Measurements from ENCODE around the gene LY6G6F. TPM values are rescaled to one million over a fixed set of nuclear protein-coding genes. Genes with fewer than 3 reads are reported as not detected.

The LY6G6F gene
- total RNA-seq, 1 donor from 2014 or later: not detected

DNA sequence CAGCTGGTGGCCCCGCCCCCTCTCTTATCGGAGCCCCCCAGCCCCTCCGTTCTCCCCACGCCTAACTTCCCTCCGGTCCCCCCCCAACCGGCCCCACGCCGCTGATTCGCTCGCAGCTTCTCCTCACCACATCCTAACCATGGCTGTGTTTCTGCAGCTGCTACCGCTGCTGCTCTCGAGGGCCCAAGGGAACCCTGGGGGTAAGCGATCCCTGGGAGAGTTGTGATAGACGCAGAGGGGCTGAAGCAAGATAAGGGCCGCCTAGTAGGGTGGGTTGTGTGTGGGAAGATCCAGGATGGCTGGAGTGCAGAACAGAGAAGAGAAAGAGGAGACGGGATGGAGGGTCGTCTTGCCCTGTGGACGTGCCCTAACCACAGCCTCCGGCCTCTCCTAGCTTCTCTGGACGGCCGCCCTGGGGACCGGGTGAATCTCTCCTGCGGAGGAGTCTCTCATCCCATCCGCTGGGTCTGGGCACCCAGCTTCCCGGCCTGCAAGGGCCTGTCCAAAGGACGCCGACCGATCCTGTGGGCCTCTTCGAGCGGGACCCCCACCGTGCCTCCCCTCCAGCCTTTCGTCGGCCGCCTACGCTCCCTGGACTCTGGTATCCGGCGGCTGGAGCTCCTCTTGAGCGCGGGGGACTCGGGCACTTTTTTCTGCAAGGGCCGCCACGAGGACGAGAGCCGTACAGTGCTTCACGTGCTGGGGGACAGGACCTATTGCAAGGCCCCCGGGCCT lies 16.7 kb downstream of the LY6G6F start, which contains the start of gene MPIG6B:
MPIG6B (plus strand) TSS at position 129 of the 735 bp plus-strand sequence; CDS start at position 140, 11 bp downstream.
- no peak within 1 kb of the TSS for H3K9ac ChIP-seq (ENCODE audit: low read depth in 1 of 3, low read length in 3 of 3)
- H3K27me3 ChIP-seq (ENCODE audit: control insufficient read depth in 3 of 3, insufficient read depth in 3 of 3, low read length in 3 of 3): no peaks in the 10 kb centered on the region
- H3K36me3 ChIP-seq (ENCODE audit: control insufficient read depth in 3 of 3, insufficient read depth in 3 of 3, low read length in 3 of 3): peaks cover 9 to 15% (median 10%) of the 10 kb centered on the region in 3 donors
- H3K4me3 ChIP-seq (ENCODE audit: low read length in 3 of 3): no peak within 1 kb of the TSS
- H3K9me3 ChIP-seq (ENCODE audit: control insufficient read depth in 3 of 3, low read length in 3 of 3): no peaks in the 10 kb centered on the region
- peaks cover under 1 to 4% (median 4%) of the 10 kb centered on the region in 3 donors for H3K4me1 ChIP-seq (ENCODE audit: control insufficient read depth in 3 of 3, insufficient read depth in 3 of 3, low read length in 3 of 3)
- no peak within 1 kb of the TSS for H3K27ac ChIP-seq (ENCODE audit: low read depth, low read length)

DNA sequence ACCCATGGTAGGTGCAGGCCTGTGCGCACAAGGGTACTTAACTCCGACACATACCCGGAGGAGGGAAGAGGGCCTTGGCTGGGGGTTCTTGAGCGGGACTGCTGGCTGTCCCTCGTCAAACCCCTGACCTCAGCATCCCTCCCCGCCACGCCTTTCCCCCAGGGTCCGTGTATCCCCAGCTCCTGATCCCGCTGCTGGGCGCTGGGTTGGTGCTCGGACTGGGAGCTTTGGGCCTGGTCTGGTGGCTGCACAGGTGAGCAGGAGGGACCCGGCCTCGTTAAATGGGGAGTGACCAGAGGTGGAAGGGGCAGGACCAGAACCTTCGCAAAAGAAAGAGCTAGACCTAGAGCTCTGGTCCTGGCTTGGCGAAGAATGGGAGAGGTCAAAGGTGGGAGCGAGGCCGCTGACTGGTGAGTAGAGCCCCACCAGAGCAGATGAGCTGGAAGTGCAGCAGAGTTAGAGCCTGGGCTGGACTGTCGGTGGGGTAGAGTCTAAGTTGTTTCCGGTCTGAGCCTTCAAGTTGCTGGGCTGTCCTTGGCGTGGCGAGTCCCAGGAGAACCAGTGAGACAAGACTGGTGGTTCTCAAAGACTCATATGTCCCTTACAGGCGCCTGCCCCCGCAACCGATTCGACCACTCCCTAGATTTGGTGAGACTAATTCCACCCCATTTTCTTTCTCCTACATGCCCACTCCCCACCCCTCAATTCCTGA lies 17.5 kb downstream of the LY6G6F start:
- peaks cover 8 to 11% (median 11%) of the 10 kb centered on the region in 3 donors for H3K4me1 ChIP-seq (ENCODE audit: control insufficient read depth in 3 of 3, insufficient read depth in 3 of 3, low read length in 3 of 3)
- no peak overlapping the region for H3K4me3 ChIP-seq (ENCODE audit: low read length in 3 of 3)
- no peak overlapping the region for H3K27ac ChIP-seq (ENCODE audit: low read depth, low read length)
- peaks cover 9 to 15% (median 10%) of the 10 kb centered on the region in 3 donors for H3K36me3 ChIP-seq (ENCODE audit: control insufficient read depth in 3 of 3, insufficient read depth in 3 of 3, low read length in 3 of 3)
- H3K9ac ChIP-seq (ENCODE audit: low read depth in 1 of 3, low read length in 3 of 3): no peak overlapping the region
- no peaks in the 10 kb centered on the region for H3K27me3 ChIP-seq (ENCODE audit: control insufficient read depth in 3 of 3, insufficient read depth in 3 of 3, low read length in 3 of 3)
- H3K9me3 ChIP-seq (ENCODE audit: control insufficient read depth in 3 of 3, low read length in 3 of 3): no peaks in the 10 kb centered on the region

DNA sequence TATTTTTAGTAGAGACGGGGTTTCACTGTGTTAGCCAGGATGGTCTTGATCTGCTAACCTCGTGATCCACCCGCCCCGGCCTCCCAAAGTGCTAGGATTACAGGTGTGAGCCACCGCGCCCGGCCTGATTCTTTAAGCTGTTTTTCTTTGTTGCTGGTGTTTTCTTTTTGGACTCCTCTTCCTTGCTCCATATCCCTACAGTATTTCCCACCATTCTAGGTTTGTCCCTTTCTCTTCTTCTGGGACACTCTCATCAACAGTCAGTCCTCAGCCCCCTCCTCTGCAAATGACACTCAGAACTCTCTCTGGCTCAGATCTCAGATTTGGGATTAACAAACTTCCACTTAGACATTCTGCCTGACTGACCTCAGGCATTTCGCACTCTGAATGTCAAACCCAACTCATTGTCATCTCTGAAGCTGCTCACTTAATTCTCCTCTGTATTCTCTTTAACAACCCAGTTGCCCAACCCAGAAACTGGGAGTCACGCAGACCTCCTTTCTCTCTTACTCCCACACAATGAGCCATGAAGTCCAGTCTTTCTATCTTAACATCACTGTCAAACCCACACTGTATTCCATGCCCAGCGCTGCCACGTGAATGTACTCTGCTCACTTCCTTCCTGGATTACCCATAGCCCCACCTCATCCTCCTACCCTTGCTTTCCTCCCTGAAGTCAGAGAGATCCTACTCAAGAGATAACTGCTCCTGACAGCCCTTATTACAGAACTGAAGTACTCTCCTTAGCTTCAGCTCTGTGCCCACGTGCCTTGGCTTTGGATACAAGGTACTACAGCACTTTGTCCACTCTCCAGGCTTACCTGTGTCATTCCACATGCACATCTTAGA lies 19.1 kb downstream of the LY6G6F start:
- H3K27me3 ChIP-seq (ENCODE audit: control insufficient read depth in 3 of 3, insufficient read depth in 3 of 3, low read length in 3 of 3): no peaks in the 10 kb centered on the region
- no peak overlapping the region for H3K9ac ChIP-seq (ENCODE audit: low read depth in 1 of 3, low read length in 3 of 3)
- H3K36me3 ChIP-seq (ENCODE audit: control insufficient read depth in 3 of 3, insufficient read depth in 3 of 3, low read length in 3 of 3): peaks cover 9 to 17% (median 10%) of the 10 kb centered on the region in 3 donors
- peaks cover 15 to 17% (median 16%) of the 10 kb centered on the region in 3 donors for H3K4me1 ChIP-seq (ENCODE audit: control insufficient read depth in 3 of 3, insufficient read depth in 3 of 3, low read length in 3 of 3)
- no peak overlapping the region for H3K27ac ChIP-seq (ENCODE audit: low read depth, low read length)
- no peaks in the 10 kb centered on the region for H3K9me3 ChIP-seq (ENCODE audit: control insufficient read depth in 3 of 3, low read length in 3 of 3)
- no peak overlapping the region for H3K4me3 ChIP-seq (ENCODE audit: low read length in 3 of 3)

DNA sequence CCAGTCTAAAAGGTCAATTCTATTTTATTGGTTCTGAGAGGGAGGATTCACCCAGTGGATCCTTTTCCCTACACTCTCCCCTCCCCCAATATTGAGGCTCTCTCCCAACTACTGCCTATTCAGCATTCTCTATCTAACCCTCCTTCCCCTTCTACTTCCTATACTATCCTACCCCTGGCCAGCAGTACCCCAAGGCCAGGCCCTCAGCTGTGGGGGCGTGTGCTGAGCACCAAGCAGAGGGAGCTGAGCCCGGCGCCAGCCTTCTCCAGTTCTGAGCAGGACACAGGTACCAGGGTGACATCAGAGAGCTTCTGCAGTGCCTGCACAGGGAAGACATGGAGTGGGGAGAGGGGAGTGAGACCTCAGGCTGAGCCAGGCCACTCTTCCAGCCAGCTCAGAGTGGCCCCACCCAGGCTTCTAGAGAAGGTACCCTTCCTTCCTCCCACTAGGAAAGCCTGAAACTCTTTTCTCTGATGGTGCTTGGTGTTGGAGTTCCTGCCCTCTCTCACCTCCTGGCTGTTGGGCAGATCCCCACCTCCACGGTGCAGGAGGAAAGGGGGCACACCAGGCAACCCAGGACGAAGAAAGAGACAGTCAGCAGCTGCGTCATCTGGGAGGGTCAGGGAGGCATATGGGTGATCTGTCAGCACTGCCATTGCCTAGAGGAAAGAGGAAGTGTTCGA lies 20.5 kb downstream of the LY6G6F start:
- no peaks in the 10 kb centered on the region for H3K27me3 ChIP-seq (ENCODE audit: control insufficient read depth in 3 of 3, insufficient read depth in 3 of 3, low read length in 3 of 3)
- peak overlapping the region; percentile 59 for H3K27ac ChIP-seq (ENCODE audit: low read depth, low read length)
- H3K4me1 ChIP-seq (ENCODE audit: control insufficient read depth in 3 of 3, insufficient read depth in 3 of 3, low read length in 3 of 3): peaks cover 15 to 18% (median 16%) of the 10 kb centered on the region in 3 donors
- peaks cover 12 to 24% (median 12%) of the 10 kb centered on the region in 3 donors for H3K36me3 ChIP-seq (ENCODE audit: control insufficient read depth in 3 of 3, insufficient read depth in 3 of 3, low read length in 3 of 3)
- no peaks in the 10 kb centered on the region for H3K9me3 ChIP-seq (ENCODE audit: control insufficient read depth in 3 of 3, low read length in 3 of 3)
- H3K4me3 ChIP-seq (ENCODE audit: low read length in 3 of 3): no peak overlapping the region
- H3K9ac ChIP-seq (ENCODE audit: low read depth in 1 of 3, low read length in 3 of 3): peak overlapping the region in 1 of 3 donors; percentile 33

DNA sequence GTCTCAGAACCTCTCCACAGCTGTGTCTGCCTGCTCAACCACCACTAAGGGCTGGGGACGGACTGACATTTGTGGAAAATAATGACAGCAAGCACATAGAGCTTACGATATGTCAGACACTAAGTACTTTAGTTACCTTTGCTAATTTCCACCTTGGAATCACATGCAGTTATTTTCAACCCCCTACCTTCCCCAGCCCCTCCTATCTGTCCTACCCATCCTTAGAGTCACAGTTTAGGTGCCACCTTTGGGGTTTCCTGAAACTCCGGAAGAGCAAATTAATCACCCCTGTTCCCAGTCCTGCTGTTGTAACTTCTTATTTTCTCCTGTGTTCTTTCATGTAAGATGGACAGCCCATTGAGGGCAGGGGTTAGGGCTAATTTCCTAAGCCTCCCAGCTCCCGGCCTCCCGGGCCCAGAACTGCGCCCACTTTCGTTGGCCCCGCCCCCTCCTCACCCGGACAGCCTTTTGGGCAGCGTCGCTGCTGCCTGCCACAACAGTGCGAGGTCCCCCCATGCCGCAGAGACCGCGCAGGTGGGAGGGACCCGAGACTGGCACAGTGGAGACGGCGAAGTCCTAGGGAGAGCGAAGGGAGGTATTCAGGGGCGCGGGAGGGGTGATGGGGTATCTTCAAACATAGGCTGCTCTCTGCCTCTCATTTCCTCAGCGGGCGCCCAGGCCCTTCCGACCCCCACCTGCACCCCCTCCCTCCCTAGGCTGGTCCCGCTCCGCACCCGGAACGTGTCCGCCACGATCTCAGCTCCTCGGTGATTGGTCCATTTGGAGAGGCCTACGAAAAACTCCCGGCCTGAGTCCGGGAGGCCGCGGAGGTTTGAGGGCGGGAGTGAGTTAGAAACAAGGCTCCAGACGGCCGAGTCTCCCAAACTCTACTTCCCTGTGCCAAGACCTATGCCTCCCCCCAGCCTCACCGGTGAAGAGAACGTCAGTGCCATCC lies 21.3 kb downstream of the LY6G6F start:
- H3K27ac ChIP-seq (ENCODE audit: low read depth, low read length): peak overlapping the region; percentile 95
- H3K27me3 ChIP-seq (ENCODE audit: control insufficient read depth in 3 of 3, insufficient read depth in 3 of 3, low read length in 3 of 3): no peaks in the 10 kb centered on the region
- peaks cover 13 to 27% (median 15%) of the 10 kb centered on the region in 3 donors for H3K36me3 ChIP-seq (ENCODE audit: control insufficient read depth in 3 of 3, insufficient read depth in 3 of 3, low read length in 3 of 3)
- H3K9ac ChIP-seq (ENCODE audit: low read depth in 1 of 3, low read length in 3 of 3): peak overlapping the region in 2 of 3 donors; percentile 81 to 86
- H3K4me3 ChIP-seq (ENCODE audit: low read length in 3 of 3): peak overlapping the region; percentile 80 to 88 (median 81)
- no peaks in the 10 kb centered on the region for H3K9me3 ChIP-seq (ENCODE audit: control insufficient read depth in 3 of 3, low read length in 3 of 3)
- H3K4me1 ChIP-seq (ENCODE audit: control insufficient read depth in 3 of 3, insufficient read depth in 3 of 3, low read length in 3 of 3): peaks cover 15 to 18% (median 16%) of the 10 kb centered on the region in 3 donors

DNA sequence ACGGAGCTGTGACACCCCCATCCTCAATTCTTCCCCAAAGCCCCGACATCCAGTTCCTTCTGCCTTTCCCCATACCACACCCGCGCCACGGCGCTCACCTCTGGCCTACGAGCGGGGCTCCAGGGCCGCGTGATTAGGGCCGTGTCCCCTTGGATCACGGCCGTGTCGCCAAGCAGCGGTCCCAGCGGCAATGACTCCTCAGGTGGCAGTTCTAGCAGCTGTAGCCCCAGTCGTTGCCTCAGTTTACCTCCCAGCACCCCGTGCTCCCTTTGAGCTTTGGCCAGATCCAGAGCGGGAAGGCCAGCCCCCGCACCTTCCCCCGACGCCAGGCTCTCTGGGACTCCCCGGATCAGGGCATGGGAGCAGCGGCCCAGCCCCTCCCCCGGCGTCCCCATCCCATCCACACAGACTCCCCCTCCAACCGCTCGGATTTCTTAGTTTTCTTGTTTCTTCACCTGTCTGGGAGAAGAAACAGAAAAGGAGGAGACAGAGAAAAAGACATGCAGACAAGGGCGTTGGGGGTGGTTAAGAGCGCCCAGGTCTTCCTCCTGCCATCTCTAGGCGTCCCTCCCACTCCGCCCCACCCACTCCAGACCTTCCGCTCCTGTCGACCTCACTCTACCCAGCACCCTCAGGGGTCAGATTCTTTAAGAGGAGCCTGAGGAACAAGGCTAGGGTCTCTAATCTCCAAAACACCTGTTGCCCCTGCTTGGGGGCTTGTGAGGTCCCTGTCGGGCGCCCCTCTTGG lies 22.3 kb downstream of the LY6G6F start, which contains the start of gene DDAH2:
DDAH2 (minus strand) TSS at position 533 of the 748 bp plus-strand sequence; CDS start at position 395, 138 bp downstream.
- H3K27ac ChIP-seq (ENCODE audit: low read depth, low read length): peak within 1 kb of the TSS; percentile 95
- peaks cover 16 to 19% (median 18%) of the 10 kb centered on the region in 3 donors for H3K4me1 ChIP-seq (ENCODE audit: control insufficient read depth in 3 of 3, insufficient read depth in 3 of 3, low read length in 3 of 3)
- H3K36me3 ChIP-seq (ENCODE audit: control insufficient read depth in 3 of 3, insufficient read depth in 3 of 3, low read length in 3 of 3): peaks cover 13 to 34% (median 22%) of the 10 kb centered on the region in 3 donors
- H3K9ac ChIP-seq (ENCODE audit: low read depth in 1 of 3, low read length in 3 of 3): peak within 1 kb of the TSS; percentile 81 to 86 (median 84)
- H3K9me3 ChIP-seq (ENCODE audit: control insufficient read depth in 3 of 3, low read length in 3 of 3): no peaks in the 10 kb centered on the region
- no peaks in the 10 kb centered on the region for H3K27me3 ChIP-seq (ENCODE audit: control insufficient read depth in 3 of 3, insufficient read depth in 3 of 3, low read length in 3 of 3)
- H3K4me3 ChIP-seq (ENCODE audit: low read length in 3 of 3): peak within 1 kb of the TSS; percentile 80 to 88 (median 81)

DNA sequence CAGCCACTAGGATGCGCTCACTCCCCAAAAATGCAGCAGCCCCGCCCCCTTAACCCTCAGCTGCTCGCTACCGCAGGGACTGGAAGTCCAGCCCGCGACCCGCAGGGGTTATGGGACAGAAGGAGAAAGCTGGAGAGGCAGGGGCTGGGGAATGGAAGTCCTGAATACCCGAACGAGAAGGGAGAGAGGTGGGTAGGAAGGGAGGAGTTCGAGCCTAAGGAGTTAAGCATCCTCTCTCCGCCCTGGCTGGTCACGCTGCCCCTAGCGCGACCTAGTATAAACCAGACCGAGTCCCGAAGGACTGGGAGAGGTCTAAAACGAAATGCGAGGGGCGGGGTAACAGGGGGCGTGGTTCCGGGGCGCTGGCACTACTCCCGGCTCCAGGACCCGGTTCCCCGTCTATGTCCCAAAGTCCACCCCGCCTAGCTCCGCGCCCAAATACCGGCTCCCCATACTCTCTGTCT lies 22.9 kb downstream of the LY6G6F start:
- H3K36me3 ChIP-seq (ENCODE audit: control insufficient read depth in 3 of 3, insufficient read depth in 3 of 3, low read length in 3 of 3): peaks cover 13 to 34% (median 24%) of the 10 kb centered on the region in 3 donors

More for the DNA sequence above, 22.9 kb downstream of the LY6G6F start:
- Histone ChIP-seq H3K27me3 (ENCODE audit: control insufficient read depth in 3 of 3, insufficient read depth in 3 of 3, low read length in 3 of 3) (no peaks in the 10 kb centered on the region), H3K4me3 (ENCODE audit: low read length in 3 of 3) (peak overlapping the region; percentile 80 to 88 (median 81)), H3K4me1 (ENCODE audit: control insufficient read depth in 3 of 3, insufficient read depth in 3 of 3, low read length in 3 of 3) (peaks cover 22 to 25% (median 24%) of the 10 kb centered on the region in 3 donors), H3K9ac (ENCODE audit: low read depth in 1 of 3, low read length in 3 of 3) (peak overlapping the region; percentile 81 to 86 (median 84)), H3K9me3 (ENCODE audit: control insufficient read depth in 3 of 3, low read length in 3 of 3) (no peaks in the 10 kb centered on the region), H3K27ac (ENCODE audit: low read depth, low read length) (peak overlapping the region; percentile 95)

Data from skeletal muscle tissue (tissue), 4 donors.